ENCODE measurements around the gene MYO18A.
A peak's percentile ranks its signal among the peaks of the same experiment; 100 is the strongest.
"Not testable (repeated sequence)": the region's sequence is repeated elsewhere in the genome, so short reads cannot be mapped to it uniquely, and the experiment has no call there.

MYO18A gene

DNA sequence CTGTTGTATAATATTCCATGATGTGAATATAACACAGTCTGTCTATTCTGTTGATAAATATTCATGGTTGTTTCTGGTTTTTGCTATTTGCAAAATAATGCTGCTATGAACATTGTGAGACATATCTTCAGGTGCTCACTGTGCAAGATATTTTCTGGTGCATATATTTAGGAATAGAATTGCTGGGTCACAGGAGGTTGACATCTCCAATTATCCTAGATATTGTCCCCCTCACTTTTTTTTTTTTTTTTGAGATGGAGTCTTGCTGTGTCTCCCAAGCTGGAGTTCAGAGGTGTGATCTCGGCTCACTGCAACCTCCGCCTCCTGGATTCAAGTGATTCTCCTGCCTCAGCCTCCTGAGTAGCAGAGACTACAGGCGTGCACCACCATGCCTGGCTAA lies 14.5 kb upstream of the MYO18A start:
- DNase-seq (ENCODE audit: low read depth, low spot score): no peak

- no peak for DNase-seq (ENCODE audit: low read depth, low spot score)
These were observed 12.9 kb upstream of the MYO18A start for GRCh38 chr17:29193146-29193545.

GRCh38 chr17:29190592-29191207 lies 10.5 kb upstream of the MYO18A start:
- no peak for DNase-seq (ENCODE audit: low read depth, low spot score)

- DNase-seq (ENCODE audit: low read depth, low spot score): no peak
These were observed 9.8 kb upstream of the MYO18A start for GRCh38 chr17:29190039-29190438.

GRCh38 chr17:29189355-29189754 lies 9.2 kb upstream of the MYO18A start:
- DNase-seq (ENCODE audit: low read depth, low spot score): no peak

- DNase-seq (ENCODE audit: low read depth, low spot score): no peak
These were observed 1.0 kb upstream of the MYO18A start for GRCh38 chr17:29181226-29181625.

DNA sequence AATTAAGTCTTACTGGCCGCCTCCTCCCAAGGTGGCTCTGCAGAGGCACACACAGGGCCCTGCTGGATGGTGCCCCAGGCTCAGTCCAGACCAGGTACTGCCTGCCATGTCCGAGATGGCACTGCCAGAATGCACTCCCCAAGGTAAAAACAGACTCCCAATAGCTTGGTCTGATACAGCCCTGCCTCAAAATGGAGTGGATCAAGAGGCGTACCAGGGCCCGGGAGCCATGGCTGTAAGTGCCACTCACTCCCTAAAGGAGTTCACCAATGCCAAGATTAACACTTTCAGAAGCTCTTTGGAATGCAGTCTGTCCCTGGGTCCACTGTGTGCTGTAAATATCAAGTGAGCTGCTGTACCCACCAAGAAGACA lies 576 bp upstream of the MYO18A start:
- DNase-seq (ENCODE audit: low read depth, low spot score): no peak

DNA sequence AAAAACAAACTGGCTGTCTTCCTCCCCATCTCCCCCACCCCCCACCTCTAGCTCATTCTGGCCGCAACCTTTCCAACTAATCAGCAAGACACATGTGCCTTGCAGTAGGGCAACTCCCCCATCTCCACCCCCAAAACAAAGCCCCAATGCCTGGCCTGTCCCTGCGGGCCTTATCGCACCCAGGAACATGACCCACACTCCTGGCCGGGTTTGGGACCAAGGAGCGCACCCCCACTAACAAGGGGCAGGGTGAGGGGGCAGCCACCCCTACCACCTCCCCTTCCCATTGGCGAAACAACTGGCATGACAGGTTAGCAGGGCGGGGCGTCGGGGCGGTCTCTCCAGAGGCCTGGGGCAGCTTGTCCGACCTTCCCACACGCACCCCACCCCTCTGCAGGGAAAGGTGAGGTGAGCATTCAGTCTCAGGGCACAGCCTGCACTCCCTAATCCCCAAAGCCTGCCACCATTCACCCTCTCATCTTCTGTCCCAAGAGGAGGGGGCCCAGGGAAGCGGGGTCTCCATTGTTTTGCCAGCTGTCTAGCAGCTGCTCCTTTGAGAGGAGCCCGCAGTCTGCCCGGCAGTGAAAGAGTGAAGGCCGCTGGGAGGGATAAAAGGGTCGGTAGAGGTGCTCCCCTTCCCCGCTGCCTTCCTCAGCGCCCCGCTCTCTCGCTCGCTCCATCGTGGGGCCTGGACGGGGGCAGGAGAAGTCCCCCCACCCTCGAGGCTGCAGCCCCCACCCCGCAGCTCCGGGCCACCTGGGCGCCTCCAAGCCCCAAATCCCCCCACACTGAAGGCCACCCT lies 765 bp downstream of the MYO18A start:
- DNase-seq (ENCODE audit: low read depth, low spot score): peak; percentile 66

GRCh38 chr17:29178750-29179231 lies 1.4 kb downstream of the MYO18A start:
- DNase-seq (ENCODE audit: low read depth, low spot score): no peak

- no peak for DNase-seq (ENCODE audit: low read depth, low spot score)
These were observed 2.1 kb downstream of the MYO18A start for GRCh38 chr17:29177871-29178749.

DNA sequence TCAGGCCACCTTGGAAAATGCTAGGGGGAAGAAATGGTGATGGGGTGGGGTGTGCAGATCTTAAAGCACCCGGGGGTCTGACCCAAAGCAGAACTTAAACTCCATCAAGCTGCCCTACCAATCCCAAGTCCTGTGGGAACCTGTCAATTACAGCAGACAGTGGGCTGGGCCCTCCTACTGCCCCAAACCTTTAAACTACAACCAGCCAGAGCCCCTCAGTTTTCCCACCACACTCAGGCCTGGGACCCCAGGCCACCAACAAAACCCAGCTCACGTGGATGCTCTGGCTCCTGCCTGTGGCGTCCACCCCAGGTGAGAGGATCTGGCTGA lies 2.7 kb downstream of the MYO18A start:
- no peak for DNase-seq (ENCODE audit: low read depth, low spot score)

GRCh38 chr17:29176558-29177351 lies 3.4 kb downstream of the MYO18A start:
- peak; percentile 74 for DNase-seq (ENCODE audit: low read depth, low spot score)

- DNase-seq (ENCODE audit: low read depth, low spot score): no peak
These were observed 4.8 kb downstream of the MYO18A start for GRCh38 chr17:29175349-29175748.

DNA sequence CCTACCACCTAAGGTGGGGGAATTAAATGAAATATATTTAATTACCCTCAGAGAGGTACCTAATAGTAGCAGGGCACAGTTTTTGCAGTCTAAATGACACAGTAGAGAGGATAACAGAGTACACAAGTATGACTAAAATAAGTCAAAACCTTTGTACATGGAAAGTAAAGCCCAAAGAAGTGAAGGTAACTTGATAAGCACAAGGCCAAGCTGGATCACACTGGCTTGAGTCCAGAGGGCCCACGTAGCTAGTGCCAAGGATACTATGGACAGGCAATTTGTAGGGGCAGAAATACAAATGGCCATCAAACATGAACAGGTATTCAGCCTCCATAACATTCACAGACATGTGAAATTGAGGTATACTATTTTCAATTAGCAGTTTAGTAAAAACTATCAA lies 7.6 kb downstream of the MYO18A start:
- DNase-seq (ENCODE audit: low read depth, low spot score): no peak

- no peak for DNase-seq (ENCODE audit: low read depth, low spot score)
These were observed 9.5 kb downstream of the MYO18A start for GRCh38 chr17:29170682-29171081.

DNA sequence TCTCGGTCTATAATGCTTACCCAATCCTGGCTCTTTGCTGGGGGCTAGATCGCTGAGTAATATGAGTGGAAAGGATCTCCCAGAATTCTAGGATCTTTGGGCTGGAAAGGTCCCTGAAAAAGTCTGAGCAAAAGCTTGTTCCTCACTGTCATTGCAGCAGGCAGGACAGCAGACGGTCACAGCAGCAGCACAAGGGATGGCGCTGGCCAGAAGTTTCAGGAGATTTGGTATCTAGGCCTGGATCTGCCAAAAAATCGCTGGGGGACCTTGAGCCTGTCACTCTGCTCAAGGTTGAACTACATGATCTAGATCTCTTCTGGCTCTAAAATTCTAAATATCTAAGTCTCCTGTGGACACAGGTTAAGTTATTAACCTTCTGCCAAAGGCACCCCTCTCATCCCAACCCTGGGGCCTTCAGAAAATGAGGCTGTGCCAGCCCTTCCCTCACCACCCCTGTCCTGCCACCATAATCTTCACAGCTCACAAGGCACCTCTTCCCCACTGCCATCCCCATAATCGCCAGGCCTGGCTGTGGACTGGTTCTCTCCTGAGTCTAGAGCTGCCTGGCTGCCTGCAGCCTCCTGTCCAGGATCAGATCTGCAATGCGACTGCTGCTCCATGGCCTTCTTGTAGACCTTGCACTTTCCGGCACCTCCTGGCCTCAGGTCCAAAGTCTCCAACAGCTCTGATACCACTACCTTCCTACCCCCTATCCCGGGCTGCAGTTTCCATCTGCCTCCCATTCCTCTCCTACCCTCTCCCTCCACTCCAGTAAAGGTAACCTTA lies 10.2 kb downstream of the MYO18A start:
- no peak for DNase-seq (ENCODE audit: low read depth, low spot score)

DNA sequence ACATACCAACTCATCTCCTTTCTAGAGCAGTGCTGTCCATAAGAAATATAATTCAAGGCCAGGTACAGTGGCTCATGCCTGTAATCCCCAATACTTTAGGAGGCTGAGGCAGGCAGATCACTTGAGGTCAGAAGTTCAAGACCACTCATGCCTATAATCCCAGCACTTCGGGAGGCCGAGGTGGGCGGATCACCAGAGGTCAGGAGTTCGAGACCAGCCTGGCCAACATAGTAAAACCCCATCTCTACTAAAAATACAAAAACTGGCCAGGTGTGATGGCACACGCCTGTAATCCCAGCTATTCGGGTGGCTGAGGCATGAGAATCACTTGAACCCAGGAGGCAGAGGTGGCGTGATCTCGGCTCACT lies 11.5 kb downstream of the MYO18A start:
- DNase-seq (ENCODE audit: low read depth, low spot score): not testable (repeated sequence)

DNA sequence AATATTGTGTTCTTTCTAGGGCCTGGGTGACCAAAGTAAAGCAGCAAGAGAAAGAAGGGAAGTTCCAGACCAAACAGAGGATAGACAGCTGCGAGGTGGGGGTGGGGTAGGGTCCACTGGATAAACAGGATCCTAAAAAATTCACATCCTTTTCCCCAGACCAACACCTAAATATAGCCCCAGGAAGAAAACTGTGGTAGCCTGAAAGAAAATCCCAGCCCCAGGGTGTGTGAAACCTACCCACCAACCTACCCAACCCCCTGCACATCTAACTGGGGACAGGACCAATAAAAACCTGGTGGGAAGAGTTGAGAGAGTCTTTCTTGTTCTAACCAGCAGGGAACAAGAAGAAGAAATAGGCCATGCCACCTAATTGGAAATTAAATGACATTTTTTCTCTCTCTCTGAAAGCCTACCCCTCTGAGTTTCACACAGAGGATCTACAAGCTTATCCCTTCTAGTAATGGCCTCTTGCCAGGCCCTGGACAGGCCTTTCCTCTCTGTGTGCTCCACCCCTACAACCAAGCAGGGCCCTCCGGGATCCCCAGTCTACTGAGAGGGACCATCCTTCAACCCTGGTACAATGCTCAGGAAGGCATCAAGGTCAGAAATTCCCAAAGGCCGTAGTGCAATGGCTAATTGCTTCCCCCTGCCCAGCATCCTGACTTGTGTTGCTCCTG lies 12.0 kb downstream of the MYO18A start:
- DNase-seq (ENCODE audit: low read depth, low spot score): peak; percentile 73

DNA sequence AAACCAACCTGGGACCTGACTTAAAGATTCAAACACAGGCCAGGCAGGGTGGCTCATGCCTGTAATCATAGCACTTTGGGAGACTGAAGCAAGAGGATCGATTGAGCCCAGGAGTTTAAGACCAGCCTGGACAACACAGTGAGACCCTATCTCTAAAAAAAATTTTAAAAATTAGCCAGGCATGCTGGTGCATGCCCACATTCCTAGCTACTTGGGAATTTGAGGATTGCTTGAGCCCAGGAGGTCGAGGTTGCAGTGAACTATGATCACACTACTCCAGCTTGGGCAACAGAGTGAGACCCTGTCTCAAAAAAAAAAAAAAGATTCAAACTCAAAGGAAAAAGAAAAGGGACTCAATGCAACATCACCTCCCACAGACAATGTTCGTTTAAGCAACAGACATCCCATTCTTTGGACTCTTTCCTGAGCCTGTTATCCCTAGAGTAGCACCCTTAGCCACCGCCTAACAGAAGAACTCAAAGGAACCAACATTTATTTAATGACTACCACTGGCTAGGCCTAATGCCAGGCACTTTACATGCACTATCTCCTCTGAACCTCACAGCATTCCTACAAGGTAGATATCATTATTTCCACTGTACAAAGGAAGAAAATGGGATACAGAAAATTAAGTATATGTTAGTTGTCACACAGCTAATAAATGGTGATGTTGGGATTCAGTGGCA lies 12.7 kb downstream of the MYO18A start:
- DNase-seq (ENCODE audit: low read depth, low spot score): no peak

- no peak for DNase-seq (ENCODE audit: low read depth, low spot score)
These were observed 13.7 kb downstream of the MYO18A start for GRCh38 chr17:29166507-29166887.
